Measurements from ENCODE around the gene HTR2C.

GRCh38 chrX:114584983-114585842 is 1.3 kb downstream of the HTR2C start:
- no peak for TF ChIP-seq POLR2A (IDR thresholded peaks at IDR 0.05)
- TF ChIP-seq CTCF (IDR thresholded peaks at IDR 0.05), result no peak
- TF ChIP-seq EP300 (IDR thresholded peaks at IDR 0.05), result no peak

Data from ovary (tissue), 3 donors.